ENCODE results near the gene FAM98C.

DNA sequence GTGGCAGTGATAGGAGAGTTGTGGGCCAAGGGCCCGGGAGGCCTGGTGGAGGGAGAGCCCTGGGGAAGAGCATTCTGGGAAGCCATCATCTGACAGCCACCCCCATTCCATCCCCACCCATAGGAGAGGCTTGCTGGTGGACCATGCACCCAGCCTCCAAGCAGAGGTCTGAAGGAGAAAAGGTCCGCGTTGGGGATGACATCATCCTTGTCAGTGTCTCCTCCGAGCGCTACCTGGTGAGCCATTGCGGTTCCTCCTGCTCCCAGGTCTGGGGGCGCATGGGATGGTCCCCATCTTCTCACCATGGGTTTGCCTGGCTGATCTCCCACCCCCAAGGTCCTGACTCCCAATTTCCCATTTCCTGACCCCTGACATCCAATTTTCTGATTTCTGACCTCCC lies 41.1 kb downstream of the FAM98C start:
- TF ChIP-seq ZNF219 (CRISPR knock-in tag; IDR thresholded peaks at IDR 0.05; ENCODE audit: borderline replicate concordance) (no peak), SMAD4 (CRISPR knock-in tag; IDR thresholded peaks at IDR 0.05) (no peak)

Data from WTC11 (cell line).